Sigmoid colon (tissue), 7 donors: ENCODE data around the gene TMEM127. TPM values are rescaled to one million over a fixed set of nuclear protein-coding genes. Genes with fewer than 3 reads are reported as not detected.
A peak's percentile ranks its signal among the peaks of the same experiment; 100 is the strongest.

Source experiments
- DNase-seq: peaks from one replicate; pipeline ENCODE4 v3.0.0-alpha.2; 2019
- H3K27ac ChIP-seq, 4 donors: fragments of 200-600 bp; sonication (generic); one replicate each; pipeline ENCODE4 v1.5.1; 2016 to 2019; ENCODE audit warnings: mild to moderate bottlenecking in 1 of 4
- H3K27me3 ChIP-seq, 3 donors: fragments of 200-600 bp; sonication (generic); one replicate each; pipeline ENCODE4 v1.5.1; 2019; ENCODE audit warnings: mild to moderate bottlenecking in 1 of 3
- H3K36me3 ChIP-seq, 4 donors: fragments of 200-600 bp; sonication (generic); one replicate each; pipeline ENCODE4 v1.5.1; 2016 to 2019
- H3K4me1 ChIP-seq, 4 donors: fragments of 200-600 bp; sonication (generic); one replicate each; pipeline ENCODE4 v1.5.1; 2017 to 2019
- H3K4me3 ChIP-seq, 4 donors: fragments of 200-600 bp; sonication (generic); one replicate each; pipeline ENCODE4 v1.5.1; 2017 to 2019; ENCODE audit warnings: mild to moderate bottlenecking in 2 of 4, moderate library complexity in 1 of 4
- H3K9me3 ChIP-seq, 4 donors: fragments of 200-600 bp in 3 of 4; sonication (generic) in 3 of 4; one replicate each; pipeline versions ENCODE4 v1.5.1 to v1.6.1; 2013 to 2019
- EP300 ChIP-seq, 4 donors: sonication (generic); formaldehyde crosslinking; IDR thresholded peaks; one replicate each; pipeline ENCODE4 v1.6.1; 2017; ENCODE audit warnings: antibody characterized with exemption in 4 of 4
- POLR2A ChIP-seq, 2 donors: fragments of 450-650 bp; IDR thresholded peaks; one replicate each; pipeline ENCODE4 v1.6.1; 2016; ENCODE audit warnings: antibody characterized with exemption in 2 of 2, mild to moderate bottlenecking in 2 of 2, moderate library complexity in 2 of 2
- POLR2AphosphoS5 ChIP-seq, 4 donors: sonication (generic); formaldehyde crosslinking; IDR thresholded peaks; one replicate each; pipeline ENCODE4 v1.6.1; 2017; ENCODE audit warnings: antibody characterized with exemption in 4 of 4
- WGBS, 2 donors: extraction: QIAGEN DNeasy Blood & Tissue Kit; methylation state at CpG; one replicate each; pipeline ENCODE4 v1.1.7; 2013; 5-methylcytosine and 5-hydroxymethylcytosine counted together
- intact Hi-C: fragments of 100-400 bp; cut with DNase I; formaldehyde crosslinking; loops from one replicate; pipeline ENCODE4 v1.15.1; 2023
- polyA plus RNA-seq, 3 donors: library from polyadenylated mRNA; stranded (reverse); fragments of 200-250 nt; gene quantifications; one replicate each; pipeline ENCODE4 v1.2.3, GENCODE V29; 2013
- total RNA-seq, 4 donors: library from RNA; depleted of rRNA; stranded (reverse); fragments of >200 nt; gene quantifications; one replicate each; pipeline ENCODE4 v1.1.0, GENCODE V29; 2016
- TF ChIP-seq, protein P1 (sequence below), 4 experiments: fragments of 450-650 bp in 3 of 4; fragments of 200-600 bp in 1 of 4; IDR thresholded peaks; one replicate each; pipeline ENCODE4 v1.5.1; 2016 to 2019; ENCODE audit warnings: antibody characterized with exemption in 4 of 4, mild to moderate bottlenecking in 3 of 4, moderate library complexity in 2 of 4
- donor health status: healthy with polysubstance abuse.
- donor health status: Bipolar disorder and iron deficiency.
- donor health status: healthy.

The TMEM127 gene
- total and polyA plus RNA-seq, 7 donors, result 10.8 to 40.1 (median 27.4) TPM

DNA sequence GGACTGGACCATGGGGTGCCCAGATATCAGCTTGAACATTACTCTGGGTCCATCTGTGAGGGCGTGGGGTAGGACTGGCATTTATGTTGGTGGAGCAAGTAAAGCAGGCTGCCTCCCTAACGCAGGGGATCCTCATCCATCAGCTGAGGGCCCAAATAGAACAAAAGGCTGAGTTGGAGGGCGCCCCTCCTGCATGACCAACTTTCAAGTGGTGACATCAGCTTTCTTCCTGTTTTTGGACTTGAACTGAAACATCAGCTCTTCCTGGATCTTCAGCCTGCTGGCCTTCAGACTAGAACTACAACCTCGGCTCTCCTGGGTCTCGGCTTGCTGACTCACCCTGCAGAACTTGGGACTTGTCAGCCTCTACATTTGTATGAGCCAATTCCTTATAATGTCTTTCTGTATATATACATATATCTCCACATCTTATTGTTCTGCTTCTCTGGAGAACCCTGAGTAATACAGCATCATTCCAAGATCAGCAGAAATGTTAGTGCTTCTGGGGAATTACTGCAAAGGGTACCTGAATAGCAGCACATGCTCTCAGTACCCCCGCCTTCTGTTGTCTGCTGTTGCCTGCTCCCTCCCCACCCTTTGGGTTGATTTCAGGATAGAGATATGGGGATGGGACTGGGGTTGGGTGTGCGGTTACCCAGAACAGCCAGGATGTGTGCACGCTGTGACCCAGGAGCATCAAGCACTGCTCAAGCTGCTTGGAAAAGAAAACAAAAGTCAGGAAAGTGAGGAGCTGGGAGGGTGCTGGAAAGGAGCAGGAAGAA is 20.0 kb downstream of the TMEM127 start:
- 88 to 92% methylated on average over 8 of the region's 8 CpGs for WGBS, 2 donors
- intact Hi-C loops, result no loop called here
- peaks cover 0 to 9% (median 3%) of the 10 kb centered on the region in 4 donors for H3K4me1 ChIP-seq
- DNase-seq, result peak; percentile 65
- no peak overlapping the region for H3K4me3 ChIP-seq
- H3K9me3 ChIP-seq, result no peaks in the 10 kb centered on the region
- TF ChIP-seq, protein P1, sequence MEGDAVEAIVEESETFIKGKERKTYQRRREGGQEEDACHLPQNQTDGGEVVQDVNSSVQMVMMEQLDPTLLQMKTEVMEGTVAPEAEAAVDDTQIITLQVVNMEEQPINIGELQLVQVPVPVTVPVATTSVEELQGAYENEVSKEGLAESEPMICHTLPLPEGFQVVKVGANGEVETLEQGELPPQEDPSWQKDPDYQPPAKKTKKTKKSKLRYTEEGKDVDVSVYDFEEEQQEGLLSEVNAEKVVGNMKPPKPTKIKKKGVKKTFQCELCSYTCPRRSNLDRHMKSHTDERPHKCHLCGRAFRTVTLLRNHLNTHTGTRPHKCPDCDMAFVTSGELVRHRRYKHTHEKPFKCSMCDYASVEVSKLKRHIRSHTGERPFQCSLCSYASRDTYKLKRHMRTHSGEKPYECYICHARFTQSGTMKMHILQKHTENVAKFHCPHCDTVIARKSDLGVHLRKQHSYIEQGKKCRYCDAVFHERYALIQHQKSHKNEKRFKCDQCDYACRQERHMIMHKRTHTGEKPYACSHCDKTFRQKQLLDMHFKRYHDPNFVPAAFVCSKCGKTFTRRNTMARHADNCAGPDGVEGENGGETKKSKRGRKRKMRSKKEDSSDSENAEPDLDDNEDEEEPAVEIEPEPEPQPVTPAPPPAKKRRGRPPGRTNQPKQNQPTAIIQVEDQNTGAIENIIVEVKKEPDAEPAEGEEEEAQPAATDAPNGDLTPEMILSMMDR (IDR thresholded peaks at IDR 0.05), result no peak
- no peak for TF ChIP-seq EP300 (IDR thresholded peaks at IDR 0.05)
- TF ChIP-seq POLR2A (IDR thresholded peaks at IDR 0.05), result no peak
- H3K36me3 ChIP-seq, result peaks cover 0 to 3% (median 0%) of the 10 kb centered on the region in 4 donors
- no peak overlapping the region for H3K27ac ChIP-seq
- no peaks in the 10 kb centered on the region for H3K27me3 ChIP-seq

DNA sequence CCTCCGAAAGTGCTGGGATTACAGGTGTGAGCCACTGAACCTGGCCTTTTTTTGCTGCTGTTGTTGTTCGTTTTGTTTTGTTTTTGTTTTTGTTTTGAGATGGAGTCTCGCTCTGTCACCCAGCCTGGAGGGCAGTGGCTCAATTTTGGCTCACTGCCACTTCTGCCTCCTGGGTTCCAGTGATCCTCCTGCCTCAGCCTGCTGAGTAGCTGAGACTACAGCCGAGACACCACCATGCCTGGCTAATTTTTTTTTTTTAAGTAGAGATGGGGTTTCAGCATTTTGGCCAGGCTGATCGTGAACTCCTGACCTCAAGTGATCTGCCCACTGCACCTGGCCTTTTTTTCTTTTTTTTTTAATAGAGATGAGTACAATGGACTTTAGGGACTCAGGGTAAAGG is 22.0 kb downstream of the TMEM127 start:
- Histone ChIP-seq H3K27ac (no peak overlapping the region), H3K4me1 (no peaks in the 10 kb centered on the region), H3K27me3 (no peaks in the 10 kb centered on the region), H3K36me3 (peaks cover 0 to 14% (median 0%) of the 10 kb centered on the region in 4 donors), H3K9me3 (no peaks in the 10 kb centered on the region), H3K4me3 (no peak overlapping the region)
- intact Hi-C loops, result no loop called here
- 87 to 95% methylated on average over 5 of the region's 5 CpGs for WGBS, 2 donors
- TF ChIP-seq POLR2A (IDR thresholded peaks at IDR 0.05) (no peak), POLR2AphosphoS5 (IDR thresholded peaks at IDR 0.05) (no peak)
- TF ChIP-seq, protein P1 (IDR thresholded peaks at IDR 0.05), result no peak
- no peak for DNase-seq

DNA sequence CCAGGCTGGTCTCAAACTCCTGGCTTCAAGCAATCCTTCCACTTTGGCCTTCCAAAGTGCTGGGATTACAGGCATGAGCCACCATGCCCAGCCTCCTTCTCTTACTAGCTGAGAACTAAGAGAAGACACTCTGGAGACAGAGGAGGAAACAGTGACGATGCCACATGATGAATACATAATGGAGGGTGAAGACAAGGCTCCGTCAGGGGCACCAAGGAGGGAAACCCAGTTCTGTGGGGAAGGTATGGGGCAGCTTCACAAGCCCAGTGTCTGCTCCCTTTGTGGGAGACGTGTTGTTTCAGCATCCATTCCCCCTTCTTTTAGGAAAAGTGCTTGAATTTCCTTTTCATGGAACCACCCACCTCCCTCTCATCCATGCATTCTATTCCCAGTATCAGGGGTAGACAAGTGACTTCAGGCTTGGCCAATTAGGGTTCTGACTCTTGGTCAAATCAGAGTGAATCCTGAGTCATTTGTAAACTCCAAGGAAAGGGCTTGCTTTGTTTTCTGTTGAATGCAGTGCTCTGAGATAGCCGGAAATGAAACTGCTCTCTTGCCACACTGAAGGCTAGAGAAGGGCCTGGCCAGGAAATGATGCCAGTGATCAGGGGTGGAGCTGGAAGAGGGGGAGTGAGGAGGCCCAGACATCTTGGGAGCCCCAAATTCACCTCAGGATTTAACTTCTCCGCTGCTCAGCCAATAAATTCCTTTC is 23.7 kb downstream of the TMEM127 start:
- Histone ChIP-seq H3K27ac (peak overlapping the region; percentile 43 to 60 (median 52)), H3K36me3 (peaks cover 0 to 14% (median 0%) of the 10 kb centered on the region in 4 donors), H3K9me3 (no peaks in the 10 kb centered on the region), H3K4me3 (no peak overlapping the region), H3K4me1 (no peaks in the 10 kb centered on the region), H3K27me3 (no peaks in the 10 kb centered on the region)
- WGBS, 2 donors, result 57 to 83% methylated on average over 5 of the region's 5 CpGs
- intact Hi-C loops, result no loop called here
- peak; percentile 76 for DNase-seq
- TF ChIP-seq, protein P1 (IDR thresholded peaks at IDR 0.05), result no peak
- peak in 2 of 4 donors; percentile 6 to 28 for TF ChIP-seq POLR2AphosphoS5 (IDR thresholded peaks at IDR 0.05)

DNA sequence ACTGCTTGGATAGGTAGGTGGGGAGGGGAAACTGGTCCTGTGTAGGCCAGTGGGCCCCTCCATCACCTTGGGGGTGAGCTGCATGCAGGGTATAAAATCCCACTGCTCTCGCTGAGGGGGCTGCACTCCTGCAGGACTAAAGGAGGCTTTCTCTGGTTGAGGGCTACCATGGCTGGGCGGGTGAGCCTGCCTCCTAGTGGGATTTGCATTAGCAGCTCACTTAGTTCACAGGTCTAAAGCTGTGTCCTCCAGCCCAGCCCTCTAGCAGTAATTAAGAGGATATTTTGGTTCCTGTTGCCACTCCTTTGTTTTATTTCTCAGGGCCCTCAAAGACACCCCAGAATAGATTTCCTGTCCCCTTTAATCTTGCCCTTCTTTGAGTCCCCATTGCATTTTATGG is 24.6 kb downstream of the TMEM127 start:
- peak; percentile 29 for DNase-seq

More for the DNA sequence above, 24.6 kb downstream of the TMEM127 start:
- Histone ChIP-seq H3K9me3 (no peaks in the 10 kb centered on the region), H3K27me3 (no peaks in the 10 kb centered on the region), H3K36me3 (peaks cover 0 to 14% (median 0%) of the 10 kb centered on the region in 4 donors), H3K27ac (peak overlapping the region in 2 of 4 donors; percentile 51 to 52), H3K4me3 (no peak overlapping the region), H3K4me1 (no peaks in the 10 kb centered on the region)
- no peak for TF ChIP-seq POLR2AphosphoS5 (IDR thresholded peaks at IDR 0.05)
- no peak for TF ChIP-seq POLR2A (IDR thresholded peaks at IDR 0.05)
- TF ChIP-seq, protein P1 (IDR thresholded peaks at IDR 0.05), result no peak
- TF ChIP-seq EP300 (IDR thresholded peaks at IDR 0.05), result no peak
- intact Hi-C loops, result no loop called here
- 90 to 94% methylated on average over 2 of the region's 2 CpGs for WGBS, 2 donors
